GM12875 (cell line): ENCODE measurements around the gene MS4A4A.
"Not testable (repeated sequence)": the region's sequence is repeated elsewhere in the genome, so short reads cannot be mapped to it uniquely, and the experiment has no call there.

Experiments used
- H3K4me3 ChIP-seq: one replicate; pipeline ENCODE4 v1.5.1; 2011; ENCODE audit warnings: low read depth, low read length, control low read depth
- CTCF ChIP-seq: IDR thresholded peaks from 2 replicates; pipeline ENCODE4 v1.5.1; 2011; ENCODE audit warnings: low read depth, mild to moderate bottlenecking, control low read depth, inconsistent platforms, low read length, moderate library complexity, borderline replicate concordance; ENCODE audit not compliant: insufficient read depth

MS4A4A gene

GRCh38 chr11:60274416-60274815 lies 6.0 kb upstream of the MS4A4A start:
- no peak overlapping the region for H3K4me3 ChIP-seq
- TF ChIP-seq CTCF: no peak

GRCh38 chr11:60281485-60281884 lies 1.0 kb downstream of the MS4A4A start:
- H3K4me3 ChIP-seq: no peak overlapping the region
- TF ChIP-seq CTCF: no peak

- no peak overlapping the region for H3K4me3 ChIP-seq
Measured at GRCh38 chr11:60282286-60282685, 1.8 kb downstream of the MS4A4A start.

GRCh38 chr11:60285411-60286126 lies 5.1 kb downstream of the MS4A4A start:
- not testable (repeated sequence) for H3K4me3 ChIP-seq

More at GRCh38 chr11:60282286-60282685, 1.8 kb downstream of the MS4A4A start:
- TF ChIP-seq CTCF: no peak

- no peak for TF ChIP-seq CTCF
- H3K4me3 ChIP-seq: no peak overlapping the region
Measured at GRCh38 chr11:60288531-60288930, 8.1 kb downstream of the MS4A4A start.

- no peak for TF ChIP-seq CTCF
- H3K4me3 ChIP-seq: no peak overlapping the region
Measured at GRCh38 chr11:60292145-60292544, 11.7 kb downstream of the MS4A4A start.

GRCh38 chr11:60301178-60301577 lies 20.7 kb downstream of the MS4A4A start:
- no peak overlapping the region for H3K4me3 ChIP-seq
- no peak for TF ChIP-seq CTCF

GRCh38 chr11:60301884-60302283 lies 21.4 kb downstream of the MS4A4A start:
- H3K4me3 ChIP-seq: not testable (repeated sequence)
